Psoas muscle (tissue), 8 donors: ENCODE data around the gene SLC35E4. TPM values are rescaled to one million over a fixed set of nuclear protein-coding genes. Genes with fewer than 3 reads are reported as not detected.
"Not testable (repeated sequence)": the region's sequence is repeated elsewhere in the genome, so short reads cannot be mapped to it uniquely, and the experiment has no call there.

Experiments
- ATAC-seq, 4 donors: fragments of 200-7000 bp; cut with Tn5 transposase; one replicate each; pipeline ENCODE4 v1.9.1; 2020; ENCODE audit warnings: moderate library complexity in 3 of 4, mild to moderate bottlenecking in 2 of 4
- DNase-seq, 2 donors: peaks; one replicate each; pipeline ENCODE4 v3.0.0-alpha.2; 2020
- H3K27ac ChIP-seq: fragments of 200-600 bp; one replicate; pipeline ENCODE4 v1.8.0; 2022
- H3K27me3 ChIP-seq, 3 donors: fragments of 200-600 bp in 1 of 3; one replicate each; pipeline versions ENCODE4 v1.6.1 to v1.8.0; 2013 to 2022; ENCODE audit warnings: low read length in 2 of 3, mild to moderate bottlenecking in 2 of 3, moderate library complexity in 1 of 3; ENCODE audit not compliant: insufficient read depth in 3 of 3
- H3K36me3 ChIP-seq, 2 donors: fragments of 200-600 bp in 1 of 2; one replicate each; pipeline versions ENCODE4 v1.6.1 to v1.8.0; 2013 to 2022; ENCODE audit warnings: low read depth in 1 of 2, mild to moderate bottlenecking in 1 of 2, moderate library complexity in 1 of 2; ENCODE audit not compliant: insufficient read depth in 1 of 2
- H3K4me1 ChIP-seq: fragments of 200-600 bp; one replicate; pipeline ENCODE4 v1.8.0; 2022
- H3K4me3 ChIP-seq: fragments of 200-600 bp; one replicate; pipeline ENCODE4 v1.8.0; 2022; ENCODE audit warnings: mild to moderate bottlenecking
- H3K9me3 ChIP-seq: fragments of 200-600 bp; one replicate; pipeline ENCODE4 v1.8.0; 2022
- CTCF ChIP-seq: fragments of 200-600 bp; IDR thresholded peaks from one replicate; pipeline ENCODE4 v1.8.0; 2022; ENCODE audit warnings: antibody characterized with exemption
- WGBS, 3 donors: extraction: QIAGEN DNeasy Blood & Tissue Kit; methylation state at CpG; one replicate each; pipeline versions ENCODE4 v1.1.6 to v1.1.7; 2013; 5-methylcytosine and 5-hydroxymethylcytosine counted together
- intact Hi-C, 2 donors: fragments of 100-400 bp; cut with DNase I; formaldehyde crosslinking; loops; one replicate each; pipeline versions ENCODE4 v1.11.0 to v1.14.2; 2022
- polyA plus RNA-seq, 3 donors: library from polyadenylated mRNA; stranded (reverse); fragments of 200-250 nt; gene quantifications; one replicate each; pipeline ENCODE4 v1.2.3, GENCODE V29; 2013
- total RNA-seq, 4 donors: library from RNA; stranded (reverse); fragmentation: NEBNext Ultra II Directional in 2 of 4; extraction: Animal tissue kit (Norgen Biotek cat#: 25700) in 2 of 4; gene quantifications; one replicate each; pipeline versions ENCODE4 v1.2.1 to v1.2.4, GENCODE V29; 2021 to 2023
- donor health status: healthy with polysubstance abuse.
- donor health status: DM: no; HTN: no; CAD: no; lungs with moderate emphysema.
- donor health status: Bipolar disorder and iron deficiency.
- donor health status: healthy.
- donor health status: DM: yes; HTN: yes; CAD: no.
- donor health status: DM: no; HTN: no; CAD: no.
- donor health status: DM: no; HTN: no; CAD: no.
- donor health status: DM: yes; HTN: yes; CAD: no.

Gene SLC35E4
- total and polyA plus RNA-seq, 7 donors = 2.6 to 11.5 (median 6.8) TPM

GRCh38 chr22:30615543-30615954, 20.0 kb upstream of the SLC35E4 start:
- Histone ChIP-seq H3K9me3 (no peaks in the 10 kb centered on the region), H3K4me1 (no peaks in the 10 kb centered on the region), H3K4me3 (no peak overlapping the region), H3K27me3 (no peaks in the 10 kb centered on the region), H3K27ac (no peak overlapping the region), H3K36me3 (peaks cover 0 to 38% of the 10 kb centered on the region in 2 donors)
- ATAC-seq (no peak), DNase-seq (no peak)
- TF ChIP-seq CTCF = no peak
- WGBS, 3 donors = 79 to 86% (median 84%) methylated on average over 7 of the region's 7 CpGs
- intact Hi-C loops = no loop called here

- H3K27me3 ChIP-seq = no peaks in the 10 kb centered on the region
- H3K27ac ChIP-seq = no peak overlapping the region
- DNase-seq (no peak), ATAC-seq (no peak)
- intact Hi-C loops = no loop called here
- peaks cover 0 to 35% of the 10 kb centered on the region in 2 donors for H3K36me3 ChIP-seq
- H3K4me3 ChIP-seq = no peak overlapping the region
- H3K4me1 ChIP-seq = no peaks in the 10 kb centered on the region
- TF ChIP-seq CTCF = no peak
- WGBS, 3 donors = 86 to 93% (median 89%) methylated on average over 6 of the region's 6 CpGs
- H3K9me3 ChIP-seq = no peaks in the 10 kb centered on the region
Observed at GRCh38 chr22:30617819-30618218, 17.8 kb upstream of the SLC35E4 start.

GRCh38 chr22:30619909-30620308, 15.7 kb upstream of the SLC35E4 start:
- H3K4me1 ChIP-seq, H3K27ac ChIP-seq, H3K4me3 ChIP-seq, DNase-seq, H3K27me3 ChIP-seq, intact Hi-C loops, ATAC-seq, H3K9me3 ChIP-seq: not testable (repeated sequence)
- H3K36me3 ChIP-seq = peaks cover 0 to 26% of the 10 kb centered on the region in 2 donors
- 91 to 96% (median 93%) methylated on average over 6 of the region's 6 CpGs for WGBS, 3 donors

GRCh38 chr22:30626413-30626812, 9.2 kb upstream of the SLC35E4 start:
- H3K27me3 ChIP-seq = no peaks in the 10 kb centered on the region
- intact Hi-C loops = no loop called here
- H3K4me3 ChIP-seq = no peak overlapping the region
- no peaks in the 10 kb centered on the region for H3K4me1 ChIP-seq
- DNase-seq (no peak), ATAC-seq (no peak)
- WGBS, 3 donors = 79 to 93% (median 87%) methylated on average over 5 of the region's 5 CpGs
- no peaks in the 10 kb centered on the region for H3K9me3 ChIP-seq
- peaks cover 0 to 8% of the 10 kb centered on the region in 2 donors for H3K36me3 ChIP-seq
- H3K27ac ChIP-seq = no peak overlapping the region
- no peak for TF ChIP-seq CTCF

GRCh38 chr22:30627471-30627870, 8.1 kb upstream of the SLC35E4 start:
- no peaks in the 10 kb centered on the region for H3K4me1 ChIP-seq
- no peak for TF ChIP-seq CTCF
- no peak overlapping the region for H3K27ac ChIP-seq
- peaks cover 0 to 2% of the 10 kb centered on the region in 2 donors for H3K36me3 ChIP-seq
- no peaks in the 10 kb centered on the region for H3K27me3 ChIP-seq
- DNase-seq (no peak), ATAC-seq (no peak)
- H3K9me3 ChIP-seq = no peaks in the 10 kb centered on the region
- intact Hi-C loops = no loop called here
- WGBS, 3 donors = 91 to 95% (median 91%) methylated on average over 5 of the region's 5 CpGs
- no peak overlapping the region for H3K4me3 ChIP-seq
